Suppressor macrophage treated with lipopolysaccharide for 1 hour (primary cell): ENCODE data around the gene DNASE1.
"Not testable (repeated sequence)": the region's sequence is repeated elsewhere in the genome, so short reads cannot be mapped to it uniquely, and the experiment has no call there.

Source experiments
- DNase-seq, 3 donors: peaks; one replicate each; pipeline ENCODE4 v3.0.0-alpha.2; 2020 to 2022

Gene DNASE1

DNA sequence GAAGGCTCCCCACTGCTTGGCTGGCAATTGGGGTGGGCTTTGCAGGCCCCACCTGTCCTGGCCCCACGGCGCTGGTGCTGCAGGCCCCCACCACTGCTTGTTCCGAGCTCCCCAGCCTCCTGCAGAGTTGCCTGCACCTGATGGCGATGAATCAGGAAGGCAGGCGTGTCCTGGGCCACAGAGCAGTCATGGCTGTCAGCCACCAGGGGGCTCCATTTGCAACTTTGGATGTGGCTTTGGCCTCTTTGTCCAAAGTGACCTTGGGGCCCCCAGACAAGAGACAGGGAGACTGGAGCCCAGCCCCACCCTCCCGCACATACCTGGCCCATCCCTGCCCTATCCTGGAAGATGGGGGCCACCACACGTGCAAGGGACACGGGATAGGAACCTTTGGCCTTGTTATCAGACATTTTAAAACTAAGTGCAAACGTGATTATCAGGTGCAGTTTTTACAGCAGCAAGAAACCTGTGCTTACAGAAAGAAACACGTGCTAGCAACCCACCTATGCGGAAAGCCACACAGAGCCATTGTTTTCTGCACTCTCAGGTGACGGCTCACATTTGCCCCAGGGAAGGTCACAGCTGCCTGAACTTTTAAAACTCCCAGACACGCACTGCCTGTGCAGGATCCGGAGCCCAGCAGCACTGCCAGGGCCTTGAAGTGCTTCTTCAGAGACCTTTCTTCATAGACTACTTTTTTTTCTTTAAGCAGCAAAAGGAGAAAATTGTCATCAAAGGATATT is at the start of gene DNASE1:
TSS of gene DNASE1 (plus strand) at position 443 of the 743 bp plus-strand sequence. CDS start 683 bp downstream, outside the sequence.
- DNase-seq = peak; percentile 65 to 81 (median 76)

DNA sequence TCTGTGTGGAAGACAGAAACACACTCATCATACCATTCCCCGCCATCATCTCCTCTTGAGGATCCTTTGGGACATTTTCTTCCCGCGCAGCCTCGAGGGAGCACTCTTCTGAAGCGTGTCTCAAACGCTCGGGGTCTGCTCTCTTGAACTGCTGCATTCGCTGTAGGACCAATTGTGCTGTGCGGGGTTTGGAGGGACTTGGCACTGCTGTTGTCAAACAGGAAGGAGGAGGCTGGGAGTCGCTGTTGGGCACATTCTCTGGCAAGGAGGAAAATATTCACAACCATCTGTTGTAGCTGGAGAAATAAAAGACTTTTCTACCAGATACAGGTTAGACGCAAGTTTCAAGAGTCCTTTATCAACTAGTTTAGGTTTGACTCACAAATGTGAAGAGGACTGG is 48.0 kb upstream of the DNASE1 start:
- DNase-seq = no peak

DNA sequence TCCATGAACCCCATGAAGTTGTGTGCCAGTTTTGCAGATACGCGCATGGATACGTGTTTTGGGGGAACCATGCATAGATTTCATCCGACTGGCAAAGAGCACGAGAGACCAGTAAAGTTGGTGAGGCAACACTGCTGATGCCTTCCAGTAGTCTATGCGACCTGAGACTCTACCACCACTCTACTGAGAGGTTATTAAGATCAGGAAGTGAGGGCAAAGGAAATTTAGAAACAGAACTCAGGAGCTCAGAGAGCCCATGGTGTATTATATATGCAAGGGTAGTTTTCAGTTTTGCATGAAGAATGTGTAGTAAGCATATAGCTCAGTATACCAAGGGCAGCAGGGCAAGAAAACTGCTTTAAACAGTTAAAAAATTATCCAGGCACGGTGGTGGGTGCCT is 47.3 kb upstream of the DNASE1 start:
- no peak for DNase-seq

GRCh38 chr16:3607634-3608033 is 46.9 kb upstream of the DNASE1 start:
- no peak for DNase-seq

GRCh38 chr16:3608069-3608468 is 46.4 kb upstream of the DNASE1 start:
- DNase-seq = no peak

DNA sequence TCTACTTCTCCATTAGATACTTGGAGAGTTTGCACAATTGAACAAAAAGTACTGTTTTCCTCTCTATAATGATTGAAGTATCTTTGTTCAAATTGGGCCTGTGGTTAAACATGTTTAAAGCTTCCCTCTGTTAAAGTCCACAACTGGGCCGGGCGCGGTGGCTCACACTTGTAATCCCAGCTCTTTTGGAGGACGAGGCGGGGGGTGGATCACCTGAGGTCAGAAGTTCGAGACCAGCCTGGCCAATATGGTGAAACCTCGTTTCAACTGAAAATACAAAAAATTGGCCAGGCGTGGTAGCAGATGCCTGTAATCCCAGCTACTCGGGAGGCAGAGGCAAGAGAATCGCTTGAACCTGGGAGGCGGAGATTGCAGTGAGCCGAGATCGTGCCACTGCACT is 45.5 kb upstream of the DNASE1 start:
- DNase-seq = not testable (repeated sequence)

GRCh38 chr16:3609895-3610697 is 44.4 kb upstream of the DNASE1 start:
- DNase-seq = peak; percentile 57 to 61 (median 60)

GRCh38 chr16:3610698-3611145 is 43.8 kb upstream of the DNASE1 start:
- peak in 2 of 3 donors; percentile 6 to 30 for DNase-seq

DNA sequence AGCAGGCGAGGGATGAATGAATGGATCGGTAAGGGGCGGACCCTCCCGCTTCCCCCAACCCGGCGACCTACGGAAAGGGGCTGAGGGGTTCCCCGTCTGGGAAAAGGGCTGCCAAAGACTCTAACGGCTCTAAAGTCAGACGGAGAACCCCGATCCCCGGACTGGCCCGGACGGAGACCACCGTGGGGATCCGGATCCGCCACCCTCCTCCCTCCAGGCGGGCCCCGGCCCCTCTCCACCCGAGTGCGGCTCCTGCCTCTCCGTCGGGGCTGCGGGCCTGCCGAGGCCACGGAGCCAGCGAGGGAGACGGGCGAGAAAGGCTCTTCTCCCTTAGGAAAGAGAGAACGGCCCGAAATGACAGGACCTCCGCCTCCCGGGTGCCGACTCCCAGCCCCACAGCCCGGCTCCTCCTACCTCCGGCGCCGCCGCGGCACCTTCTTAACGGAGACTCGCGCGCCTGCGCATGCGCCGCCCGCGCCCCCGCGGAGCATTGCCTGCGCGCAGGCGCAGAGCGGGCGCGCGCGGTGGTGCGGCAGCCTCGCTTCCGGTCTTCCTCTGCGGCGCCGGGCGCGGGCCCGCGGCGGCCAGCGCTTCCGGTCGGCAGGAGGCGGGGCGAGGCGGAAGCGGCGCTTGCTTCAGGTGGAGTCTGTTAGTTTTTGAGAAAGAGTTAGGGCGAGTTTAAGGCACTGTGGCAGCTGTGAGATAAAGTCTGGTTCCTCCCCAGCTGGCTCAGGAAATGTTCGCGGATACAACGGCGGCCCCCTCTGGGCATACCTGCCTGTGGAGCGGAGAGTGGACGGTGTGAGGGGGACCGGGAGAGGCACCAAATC is 43.1 kb upstream of the DNASE1 start, which contains the start of gene SLX4:
TSS of gene SLX4 (minus strand) at position 461 of the 830 bp plus-strand sequence. CDS start 2,642 bp downstream, outside the sequence.
- peak; percentile 97 to 100 (median 99) for DNase-seq

DNA sequence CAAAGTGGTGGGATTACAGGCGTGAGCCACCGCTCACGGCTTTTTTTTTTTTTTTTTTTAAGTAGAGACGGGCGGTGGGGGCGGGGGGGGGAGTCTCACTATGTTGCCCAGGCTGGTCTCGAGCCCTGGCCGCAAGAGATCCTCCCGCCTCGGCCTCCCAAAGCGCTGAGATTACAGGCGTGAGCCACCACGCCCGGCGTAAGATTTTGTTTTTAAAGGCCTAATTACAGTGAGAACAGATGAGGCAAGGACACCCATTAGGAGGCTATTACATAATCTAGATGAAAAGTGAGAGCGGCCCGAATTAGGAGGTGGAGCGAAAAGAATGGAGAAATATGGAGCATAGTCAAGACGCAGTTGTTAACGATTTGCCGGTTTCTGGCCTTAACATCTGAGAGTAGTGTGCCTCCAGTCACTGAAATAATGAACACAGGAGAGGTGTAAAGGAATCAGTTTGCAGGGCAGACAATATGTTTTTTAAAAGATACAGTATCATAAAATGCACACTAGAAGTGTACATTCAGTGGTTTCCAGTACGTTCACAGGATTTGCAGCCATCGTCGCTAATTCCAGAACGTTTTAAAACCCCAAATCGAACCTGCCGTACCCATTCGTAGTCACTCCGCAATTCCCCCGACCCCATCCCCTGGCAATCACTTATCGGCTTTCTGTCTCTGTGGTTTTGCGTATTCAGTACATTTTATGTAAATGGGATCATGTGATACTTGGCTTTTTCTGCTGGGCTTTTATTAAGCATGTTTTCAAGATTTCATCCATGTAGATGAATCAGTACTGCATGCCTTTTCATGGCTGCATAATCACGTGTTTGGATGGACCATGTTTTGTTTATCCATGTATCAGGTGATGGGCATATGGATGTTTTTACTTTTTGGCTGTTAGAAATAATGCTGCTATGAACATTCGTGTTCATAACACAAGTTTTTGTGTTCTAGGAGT is 41.7 kb upstream of the DNASE1 start:
- DNase-seq = no peak

DNA sequence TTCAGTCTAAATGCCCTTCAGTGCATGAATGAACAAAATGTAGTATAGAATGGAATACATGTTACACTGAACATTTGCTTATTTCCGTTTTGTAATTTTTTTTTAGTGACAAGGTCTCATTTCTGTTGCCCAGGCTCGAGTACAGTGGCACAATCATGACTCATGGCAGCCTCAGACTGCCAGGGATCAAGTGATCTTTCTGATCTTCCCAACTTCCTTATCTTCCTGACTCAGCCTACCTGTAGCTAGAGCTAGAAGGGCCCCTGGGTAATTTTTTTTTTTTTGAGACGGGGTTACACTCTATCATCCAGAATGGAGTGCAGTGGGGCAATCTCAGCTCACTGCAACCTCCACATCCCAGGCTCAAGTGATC is 35.7 kb upstream of the DNASE1 start:
- DNase-seq = peak; percentile 66 to 75 (median 71)

GRCh38 chr16:3623642-3624041 is 30.8 kb upstream of the DNASE1 start:
- no peak for DNase-seq

DNA sequence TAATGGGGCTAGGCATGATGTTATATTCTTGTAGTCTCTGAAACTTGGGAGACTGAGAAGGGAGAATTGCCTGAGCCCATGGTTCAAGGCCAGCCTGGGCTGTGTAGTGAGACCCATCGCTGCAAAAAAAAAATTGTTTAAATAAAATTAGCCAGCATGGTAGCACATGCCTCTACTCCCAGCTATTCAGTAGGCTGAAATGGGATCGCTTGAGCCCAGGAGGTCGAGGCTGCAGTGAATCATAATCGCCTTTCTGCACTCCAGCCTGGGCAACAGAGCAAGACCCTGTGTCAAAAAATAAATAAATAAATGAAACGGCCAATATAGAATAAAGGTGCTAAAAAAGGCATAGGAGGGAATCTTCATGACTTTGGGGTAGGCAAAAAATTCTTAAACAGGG is 29.2 kb upstream of the DNASE1 start:
- DNase-seq = no peak

- DNase-seq = peak; percentile 24 to 63 (median 56)
Observed at GRCh38 chr16:3625911-3626732, 28.4 kb upstream of the DNASE1 start.

DNA sequence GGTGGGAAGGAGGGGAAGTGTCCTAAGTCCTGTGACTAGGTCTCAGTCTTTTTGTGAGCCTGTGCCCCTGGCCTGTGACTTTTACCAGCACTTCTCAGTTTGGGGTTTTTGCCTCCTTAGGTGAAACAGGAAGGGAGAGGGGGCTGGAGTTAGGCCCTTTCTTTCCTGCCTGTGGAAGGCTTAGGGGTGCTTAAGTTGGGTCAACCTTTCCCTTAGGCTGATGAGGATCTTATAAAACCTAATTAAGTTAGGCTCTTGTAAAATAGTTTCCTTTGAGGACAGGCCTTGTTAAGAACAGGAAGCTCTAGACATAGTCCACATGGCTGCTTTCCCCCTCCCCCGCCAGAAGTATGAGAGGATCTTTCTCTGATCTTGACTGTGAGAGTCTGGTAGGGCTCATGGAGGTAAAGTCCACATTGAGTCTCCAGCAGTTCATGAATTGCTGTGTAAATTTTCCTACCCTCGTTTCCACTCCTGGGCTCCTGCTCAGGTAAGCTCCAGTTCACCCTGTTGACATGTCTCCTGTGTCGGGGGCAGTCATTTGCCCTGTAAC is 17.0 kb upstream of the DNASE1 start:
- DNase-seq = peak; percentile 45 to 51 (median 46)

DNA sequence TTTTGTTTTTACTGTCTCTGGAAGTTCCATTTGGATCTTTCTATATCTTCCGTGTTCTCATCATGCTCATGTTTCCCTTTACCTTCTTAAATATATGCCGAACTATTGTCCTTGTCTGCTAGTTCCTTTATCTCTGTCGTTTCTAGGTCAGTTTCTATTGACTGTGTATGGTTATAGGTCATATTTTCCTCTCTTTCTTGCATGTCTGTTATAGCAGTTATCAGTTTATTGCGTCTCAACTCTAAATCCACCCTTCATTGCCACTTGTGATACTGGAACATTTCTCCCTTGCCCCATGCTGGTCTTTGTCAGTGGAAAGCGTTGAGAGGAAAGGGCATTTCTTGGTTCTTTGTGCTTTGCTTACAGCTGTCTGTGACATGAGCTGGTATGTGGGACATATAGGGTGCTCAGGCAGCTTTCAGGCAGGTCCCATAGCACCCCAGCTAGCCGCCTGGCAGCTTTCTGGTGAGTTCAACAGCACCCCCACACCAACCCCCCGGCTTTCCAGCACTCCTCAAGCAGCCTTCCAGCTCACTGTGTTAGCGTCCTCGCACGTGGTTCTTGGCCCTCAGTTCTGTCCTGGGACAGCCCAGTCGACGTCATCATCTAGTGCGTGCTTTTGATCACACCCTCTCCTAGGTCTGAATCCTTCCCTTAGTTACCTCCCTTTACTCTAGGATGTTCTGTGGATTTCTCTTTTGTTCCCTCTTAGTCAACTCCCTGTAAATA is 15.4 kb upstream of the DNASE1 start:
- no peak for DNase-seq

GRCh38 chr16:3640207-3640606 is 14.3 kb upstream of the DNASE1 start:
- DNase-seq = no peak

- DNase-seq = no peak
Observed at GRCh38 chr16:3640632-3641501, 13.6 kb upstream of the DNASE1 start.
